SK-N-SH (cell line): ENCODE measurements around the gene RGS4. TPM values are rescaled to one million over a fixed set of nuclear protein-coding genes. Genes with fewer than 3 reads are reported as not detected.

Source experiments
- CTCF ChIA-PET: fragments of 300-600, 350-600 bp; formaldehyde crosslinking; extraction: SDS; loops from one replicate; lab custom pipeline; 2021; lab: Yijun Ruan, JAX
- POLR2A ChIA-PET: fragments of 350-600 bp; sonication (Branson Sonifier 250); formaldehyde crosslinking; extraction: SDS; loops from one replicate; lab custom pipeline; 2020; ENCODE audit warnings: antibody characterized with exemption, inconsistent platforms; lab: Yijun Ruan, JAX
- DNase-seq: peaks from one replicate; pipeline ENCODE4 v3.0.0; 2012
- H2AFZ ChIP-seq: fragments of 200-600 bp; sonication (generic); 2 replicates; pipeline ENCODE4 v1.8.1; 2016; ENCODE audit warnings: antibody characterized with exemption, mild to moderate bottlenecking, low read depth
- H3F3A ChIP-seq: fragments of 200-600 bp; sonication (generic); replicated peaks from 2 replicates; pipeline ENCODE3; 2016; ENCODE audit warnings: antibody characterized with exemption, mild to moderate bottlenecking; ENCODE audit not compliant: insufficient read depth
- H3K27ac ChIP-seq, 2 experiments: fragments of 200-500 bp in 1 of 2; fragments of 200-600 bp in 1 of 2; sonication (Bioruptor generic) in 1 of 2; sonication (generic), shearing (Covaris generic) in 1 of 2; 2 replicates each; pipeline versions ENCODE4 v1.5.1 to v1.6.1; 2014 to 2016; ENCODE audit warnings: low read depth in 2 of 2, inconsistent platforms in 1 of 2, low read length in 1 of 2, mild to moderate bottlenecking in 1 of 2, mixed read lengths in 1 of 2
- H3K27me3 ChIP-seq: fragments of 200-600 bp; sonication (generic), shearing (Covaris generic); 2 replicates; pipeline ENCODE4 v1.6.1; 2016; ENCODE audit warnings: mixed run types; ENCODE audit not compliant: insufficient read depth
- H3K36me3 ChIP-seq, 2 experiments: fragments of 200-500 bp in 1 of 2; fragments of 200-600 bp in 1 of 2; sonication (Bioruptor generic) in 1 of 2; sonication (generic) in 1 of 2; replicated peaks in 1 of 2; 2 replicates each; pipeline versions ENCODE3 to v1.5.1; 2014 to 2016; ENCODE audit warnings: low read length in 1 of 2, mild to moderate bottlenecking in 1 of 2; ENCODE audit not compliant: insufficient read depth in 2 of 2, control insufficient read depth in 1 of 2
- H3K4me1 ChIP-seq, 2 experiments: fragments of 200-500 bp in 1 of 2; fragments of 200-600 bp in 1 of 2; sonication (Bioruptor generic) in 1 of 2; sonication (generic), shearing (Covaris generic) in 1 of 2; 2 replicates each; pipeline versions ENCODE4 v1.5.1 to v1.6.1; 2014 to 2016; ENCODE audit warnings: low read depth in 1 of 2, low read length in 1 of 2, mixed run types in 1 of 2; ENCODE audit not compliant: insufficient read depth in 2 of 2, control insufficient read depth in 1 of 2
- H3K4me2 ChIP-seq: fragments of 200-600 bp; sonication (generic), shearing (Covaris generic); 2 replicates; pipeline ENCODE4 v1.6.1; 2017; ENCODE audit warnings: mixed run types
- H3K4me3 ChIP-seq, 2 experiments: fragments of 200-500 bp in 1 of 2; fragments of 200-600 bp in 1 of 2; sonication (Bioruptor generic) in 1 of 2; sonication (generic), shearing (Covaris generic) in 1 of 2; 2 replicates each; pipeline versions ENCODE4 v1.5.1 to v1.8.1; 2014 to 2016; ENCODE audit warnings: low read depth in 2 of 2, inconsistent platforms in 1 of 2, low read length in 1 of 2, mild to moderate bottlenecking in 1 of 2, mixed read lengths in 1 of 2, moderate library complexity in 1 of 2
- H3K79me2 ChIP-seq: fragments of 200-600 bp; sonication (generic); 2 replicates; pipeline ENCODE4 v1.8.1; 2017; ENCODE audit warnings: mild to moderate bottlenecking; ENCODE audit not compliant: insufficient read depth
- H3K9ac ChIP-seq: fragments of 200-600 bp; sonication (generic); 2 replicates; pipeline ENCODE4 v1.6.1; 2017; ENCODE audit warnings: mixed run types
- H3K9me2 ChIP-seq: fragments of 200-600 bp; sonication (generic); 2 replicates; pipeline ENCODE4 v1.6.1; 2017; ENCODE audit warnings: mixed run types
- H3K9me3 ChIP-seq: fragments of 200-600 bp; sonication (generic); 2 replicates; pipeline ENCODE4 v1.6.1; 2017; ENCODE audit warnings: mixed run types, mild to moderate bottlenecking, moderate library complexity
- H4K20me1 ChIP-seq: fragments of 200-600 bp; sonication (generic); 2 replicates; pipeline ENCODE4 v1.6.1; 2017; ENCODE audit warnings: mild to moderate bottlenecking, mixed run types; ENCODE audit not compliant: insufficient read depth
- EP300 ChIP-seq, 2 experiments: IDR thresholded peaks; 2 replicates each; pipeline versions ENCODE4 v1.4.0 to v1.6.1; 2012; ENCODE audit warnings: borderline replicate concordance in 1 of 2, low read depth in 1 of 2, low read length in 1 of 2
- EZH2phosphoT487 ChIP-seq: fragments of 200-600 bp; sonication (generic); IDR thresholded peaks from 2 replicates; pipeline ENCODE4 v1.6.1; 2017; ENCODE audit warnings: low read depth, mixed run types, mild to moderate bottlenecking, antibody characterized with exemption, moderate library complexity, borderline replicate concordance
- FOSL2 ChIP-seq: IDR thresholded peaks from 2 replicates; pipeline ENCODE4 v1.4.0; 2012; ENCODE audit warnings: low read depth, mild to moderate bottlenecking, moderate library complexity, borderline replicate concordance
- GABPA ChIP-seq: IDR thresholded peaks from 2 replicates; pipeline ENCODE4 v1.4.0; 2012; ENCODE audit warnings: low read depth, mild to moderate bottlenecking
- MEF2A ChIP-seq: IDR thresholded peaks from 2 replicates; pipeline ENCODE4 v1.4.0; 2012; ENCODE audit warnings: low read depth, borderline replicate concordance
- POLR2AphosphoS5 ChIP-seq: IDR thresholded peaks from 2 replicates; pipeline ENCODE4 v1.6.1; 2012; ENCODE audit warnings: low read depth, low read length
- RAD21 ChIP-seq: IDR thresholded peaks from 2 replicates; pipeline ENCODE4 v1.6.1; 2012; ENCODE audit warnings: mild to moderate bottlenecking, low read length
- RFX5 ChIP-seq: IDR thresholded peaks from 2 replicates; pipeline ENCODE4 v1.6.1; 2012; ENCODE audit warnings: mild to moderate bottlenecking, improper control_type of control experiment, low read length
- SMC3 ChIP-seq: IDR thresholded peaks from 2 replicates; pipeline ENCODE4 v1.6.1; 2012; ENCODE audit warnings: low read depth, low read length, improper control_type of control experiment
- TAF1 ChIP-seq: IDR thresholded peaks from 2 replicates; pipeline ENCODE4 v1.6.1; 2012; ENCODE audit warnings: low read depth, mild to moderate bottlenecking, low read length, moderate library complexity, borderline replicate concordance
- TEAD4 ChIP-seq: IDR thresholded peaks from 2 replicates; pipeline ENCODE4 v1.4.0; 2012; ENCODE audit warnings: mild to moderate bottlenecking, borderline replicate concordance; ENCODE audit not compliant: insufficient read depth
- YY1 ChIP-seq: IDR thresholded peaks from 2 replicates; pipeline ENCODE4 v1.4.0; 2012; ENCODE audit warnings: low read depth, mild to moderate bottlenecking
- WGBS: methylation state at CpG from one replicate; pipeline ENCODE4 v1.1.6; 2017; ENCODE audit warnings: low lambda C conversion rate; 5-methylcytosine and 5-hydroxymethylcytosine counted together
- polyA plus RNA-seq, 3 experiments: library from polyadenylated mRNA; depleted of rRNA; stranded (reverse); fragments of >200 nt; gene quantifications; 2 replicates each; pipeline ENCODE4 v1.2.3, GENCODE V29; 2012
- TF ChIP-seq, protein P1 (sequence below): IDR thresholded peaks from 2 replicates; pipeline ENCODE4 v1.6.1; 2012; ENCODE audit warnings: mild to moderate bottlenecking, low read depth, low read length, moderate library complexity
- TF ChIP-seq, protein P2 (sequence below): fragments of 150-350 bp; IDR thresholded peaks from 2 replicates; pipeline ENCODE4 v1.6.1; 2017; ENCODE audit warnings: antibody characterized with exemption, low read length, low read depth, borderline replicate concordance
- TF ChIP-seq, protein P3 (sequence below): IDR thresholded peaks from 2 replicates; pipeline ENCODE4 v1.4.0; 2012; ENCODE audit warnings: low read depth, borderline replicate concordance
- TF ChIP-seq, protein P4 (sequence below): fragments of 200-600 bp; sonication (generic); IDR thresholded peaks from 2 replicates; pipeline ENCODE4 v1.6.1; 2017; ENCODE audit warnings: antibody characterized with exemption, mild to moderate bottlenecking, moderate library complexity
- TF ChIP-seq, protein P5 (sequence below): IDR thresholded peaks from 2 replicates; pipeline ENCODE4 v1.4.0; 2012; ENCODE audit warnings: low read depth

RGS4 gene
- polyA plus RNA-seq, 1 of the 3 experiments (the other 2 are of a cell fraction), result 124 TPM

DNA sequence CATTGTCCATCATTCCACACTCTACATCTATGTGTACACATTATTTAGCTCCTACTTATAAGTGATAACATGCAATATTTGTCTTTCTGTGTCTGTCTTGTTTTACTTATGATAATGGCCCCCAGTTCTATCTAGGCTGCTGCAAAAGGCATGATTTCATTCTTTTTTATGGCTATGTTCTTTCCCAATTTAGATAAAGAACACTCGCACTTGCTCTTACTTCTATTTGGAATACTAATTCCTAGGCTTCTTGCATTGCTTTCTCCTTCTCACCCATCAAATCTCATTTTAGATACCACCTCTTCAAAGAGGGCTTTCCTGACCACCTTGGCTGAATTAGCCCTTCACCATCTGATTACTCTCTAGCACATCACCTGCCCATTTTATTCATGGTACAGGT is 3.0 kb upstream of the RGS4 start:
- no peak overlapping the region for H3K27ac ChIP-seq
- DNase-seq, result no peak
- H3K9me2 ChIP-seq, result no peaks in the 10 kb centered on the region
- peaks cover 15% of the 10 kb centered on the region for H3F3A ChIP-seq
- H3K9ac ChIP-seq, result no peak overlapping the region
- ChIA-PET POLR2A (interaction anchor here (1.1 kb wide), 1 partner anchor 149 kb away, joined by 3 read pairs; no protein-coding TSS in a partner anchor), CTCF (no interaction called here)
- no peaks in the 10 kb centered on the region for H3K27me3 ChIP-seq
- H3K4me2 ChIP-seq, result no peak overlapping the region
- H3K36me3 ChIP-seq, result peaks cover 13 to 15% of the 10 kb centered on the region in 2 experiments
- H3K4me1 ChIP-seq, result peaks cover 8 to 10% of the 10 kb centered on the region in 2 experiments; a peak in 3 of 4 replicates
- no peak overlapping the region for H2AFZ ChIP-seq
- no peak overlapping the region for H3K4me3 ChIP-seq
- peaks cover 11% of the 10 kb centered on the region; the same call in 1 of the 2 replicates for H4K20me1 ChIP-seq
- peaks cover 30% of the 10 kb centered on the region for H3K79me2 ChIP-seq
- 92% methylated on average over 1 of the region's 1 CpG for WGBS
- TF ChIP-seq MEF2A (no peak), EZH2phosphoT487 (no peak), GABPA (no peak), RFX5 (no peak), POLR2AphosphoS5 (no peak), FOSL2 (no peak), EP300 (IDR thresholded peaks at IDR 0.05; ENCODE audit: borderline replicate concordance in 1 of 2, low read depth in 1 of 2, low read length in 1 of 2) (no peak), RAD21 (no peak), TEAD4 (no peak), SMC3 (no peak), YY1 (no peak), TAF1 (no peak)
- TF ChIP-seq, protein P1, sequence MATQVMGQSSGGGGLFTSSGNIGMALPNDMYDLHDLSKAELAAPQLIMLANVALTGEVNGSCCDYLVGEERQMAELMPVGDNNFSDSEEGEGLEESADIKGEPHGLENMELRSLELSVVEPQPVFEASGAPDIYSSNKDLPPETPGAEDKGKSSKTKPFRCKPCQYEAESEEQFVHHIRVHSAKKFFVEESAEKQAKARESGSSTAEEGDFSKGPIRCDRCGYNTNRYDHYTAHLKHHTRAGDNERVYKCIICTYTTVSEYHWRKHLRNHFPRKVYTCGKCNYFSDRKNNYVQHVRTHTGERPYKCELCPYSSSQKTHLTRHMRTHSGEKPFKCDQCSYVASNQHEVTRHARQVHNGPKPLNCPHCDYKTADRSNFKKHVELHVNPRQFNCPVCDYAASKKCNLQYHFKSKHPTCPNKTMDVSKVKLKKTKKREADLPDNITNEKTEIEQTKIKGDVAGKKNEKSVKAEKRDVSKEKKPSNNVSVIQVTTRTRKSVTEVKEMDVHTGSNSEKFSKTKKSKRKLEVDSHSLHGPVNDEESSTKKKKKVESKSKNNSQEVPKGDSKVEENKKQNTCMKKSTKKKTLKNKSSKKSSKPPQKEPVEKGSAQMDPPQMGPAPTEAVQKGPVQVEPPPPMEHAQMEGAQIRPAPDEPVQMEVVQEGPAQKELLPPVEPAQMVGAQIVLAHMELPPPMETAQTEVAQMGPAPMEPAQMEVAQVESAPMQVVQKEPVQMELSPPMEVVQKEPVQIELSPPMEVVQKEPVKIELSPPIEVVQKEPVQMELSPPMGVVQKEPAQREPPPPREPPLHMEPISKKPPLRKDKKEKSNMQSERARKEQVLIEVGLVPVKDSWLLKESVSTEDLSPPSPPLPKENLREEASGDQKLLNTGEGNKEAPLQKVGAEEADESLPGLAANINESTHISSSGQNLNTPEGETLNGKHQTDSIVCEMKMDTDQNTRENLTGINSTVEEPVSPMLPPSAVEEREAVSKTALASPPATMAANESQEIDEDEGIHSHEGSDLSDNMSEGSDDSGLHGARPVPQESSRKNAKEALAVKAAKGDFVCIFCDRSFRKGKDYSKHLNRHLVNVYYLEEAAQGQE, result no peak
- TF ChIP-seq, protein P2, sequence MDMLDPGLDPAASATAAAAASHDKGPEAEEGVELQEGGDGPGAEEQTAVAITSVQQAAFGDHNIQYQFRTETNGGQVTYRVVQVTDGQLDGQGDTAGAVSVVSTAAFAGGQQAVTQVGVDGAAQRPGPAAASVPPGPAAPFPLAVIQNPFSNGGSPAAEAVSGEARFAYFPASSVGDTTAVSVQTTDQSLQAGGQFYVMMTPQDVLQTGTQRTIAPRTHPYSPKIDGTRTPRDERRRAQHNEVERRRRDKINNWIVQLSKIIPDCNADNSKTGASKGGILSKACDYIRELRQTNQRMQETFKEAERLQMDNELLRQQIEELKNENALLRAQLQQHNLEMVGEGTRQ, result no peak
- TF ChIP-seq, protein P3, sequence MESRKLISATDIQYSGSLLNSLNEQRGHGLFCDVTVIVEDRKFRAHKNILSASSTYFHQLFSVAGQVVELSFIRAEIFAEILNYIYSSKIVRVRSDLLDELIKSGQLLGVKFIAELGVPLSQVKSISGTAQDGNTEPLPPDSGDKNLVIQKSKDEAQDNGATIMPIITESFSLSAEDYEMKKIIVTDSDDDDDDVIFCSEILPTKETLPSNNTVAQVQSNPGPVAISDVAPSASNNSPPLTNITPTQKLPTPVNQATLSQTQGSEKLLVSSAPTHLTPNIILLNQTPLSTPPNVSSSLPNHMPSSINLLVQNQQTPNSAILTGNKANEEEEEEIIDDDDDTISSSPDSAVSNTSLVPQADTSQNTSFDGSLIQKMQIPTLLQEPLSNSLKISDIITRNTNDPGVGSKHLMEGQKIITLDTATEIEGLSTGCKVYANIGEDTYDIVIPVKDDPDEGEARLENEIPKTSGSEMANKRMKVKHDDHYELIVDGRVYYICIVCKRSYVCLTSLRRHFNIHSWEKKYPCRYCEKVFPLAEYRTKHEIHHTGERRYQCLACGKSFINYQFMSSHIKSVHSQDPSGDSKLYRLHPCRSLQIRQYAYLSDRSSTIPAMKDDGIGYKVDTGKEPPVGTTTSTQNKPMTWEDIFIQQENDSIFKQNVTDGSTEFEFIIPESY, result no peak
- TF ChIP-seq, protein P4, sequence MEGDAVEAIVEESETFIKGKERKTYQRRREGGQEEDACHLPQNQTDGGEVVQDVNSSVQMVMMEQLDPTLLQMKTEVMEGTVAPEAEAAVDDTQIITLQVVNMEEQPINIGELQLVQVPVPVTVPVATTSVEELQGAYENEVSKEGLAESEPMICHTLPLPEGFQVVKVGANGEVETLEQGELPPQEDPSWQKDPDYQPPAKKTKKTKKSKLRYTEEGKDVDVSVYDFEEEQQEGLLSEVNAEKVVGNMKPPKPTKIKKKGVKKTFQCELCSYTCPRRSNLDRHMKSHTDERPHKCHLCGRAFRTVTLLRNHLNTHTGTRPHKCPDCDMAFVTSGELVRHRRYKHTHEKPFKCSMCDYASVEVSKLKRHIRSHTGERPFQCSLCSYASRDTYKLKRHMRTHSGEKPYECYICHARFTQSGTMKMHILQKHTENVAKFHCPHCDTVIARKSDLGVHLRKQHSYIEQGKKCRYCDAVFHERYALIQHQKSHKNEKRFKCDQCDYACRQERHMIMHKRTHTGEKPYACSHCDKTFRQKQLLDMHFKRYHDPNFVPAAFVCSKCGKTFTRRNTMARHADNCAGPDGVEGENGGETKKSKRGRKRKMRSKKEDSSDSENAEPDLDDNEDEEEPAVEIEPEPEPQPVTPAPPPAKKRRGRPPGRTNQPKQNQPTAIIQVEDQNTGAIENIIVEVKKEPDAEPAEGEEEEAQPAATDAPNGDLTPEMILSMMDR, result no peak
- TF ChIP-seq, protein P5, sequence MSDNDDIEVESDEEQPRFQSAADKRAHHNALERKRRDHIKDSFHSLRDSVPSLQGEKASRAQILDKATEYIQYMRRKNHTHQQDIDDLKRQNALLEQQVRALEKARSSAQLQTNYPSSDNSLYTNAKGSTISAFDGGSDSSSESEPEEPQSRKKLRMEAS, result no peak
- no peaks in the 10 kb centered on the region for H3K9me3 ChIP-seq
